Amniotic stem cell (primary cell): ENCODE measurements around the gene ABCD2.
"Not testable (repeated sequence)": the region's sequence is repeated elsewhere in the genome, so short reads cannot be mapped to it uniquely, and the experiment has no call there.

Experiments
- DNase-seq: peaks from one replicate; lab custom pipeline; 2025; lab: John Stamatoyannopoulos, UW

Gene ABCD2

GRCh38 chr12:39619660-39620433 lies at the start of gene ABCD2:
TSS of gene ABCD2 (minus strand) at chr12:39619803. CDS start at chr12:39619615, 188 bp downstream.
- DNase-seq = peak; percentile 85

- DNase-seq = no peak
These were observed 40.5 kb upstream of the ABCD2 start for GRCh38 chr12:39660101-39660500.

- no peak for DNase-seq
These were observed 27.8 kb upstream of the ABCD2 start for GRCh38 chr12:39647383-39647782.

- no peak for DNase-seq
These were observed 27.4 kb upstream of the ABCD2 start for GRCh38 chr12:39646963-39647362.

- DNase-seq = no peak
These were observed 23.4 kb upstream of the ABCD2 start for GRCh38 chr12:39643052-39643451.

- DNase-seq = no peak
These were observed 19.2 kb upstream of the ABCD2 start for GRCh38 chr12:39638840-39639239.

GRCh38 chr12:39638178-39638577 lies 18.6 kb upstream of the ABCD2 start:
- no peak for DNase-seq

GRCh38 chr12:39632670-39633069 lies 13.1 kb upstream of the ABCD2 start:
- DNase-seq = no peak

GRCh38 chr12:39628836-39629235 lies 9.2 kb upstream of the ABCD2 start:
- DNase-seq = no peak

- DNase-seq = no peak
These were observed 8.3 kb upstream of the ABCD2 start for GRCh38 chr12:39627914-39628313.

- no peak for DNase-seq
These were observed 6.6 kb upstream of the ABCD2 start for GRCh38 chr12:39626033-39626814.

GRCh38 chr12:39623919-39624318 lies 4.3 kb upstream of the ABCD2 start:
- no peak for DNase-seq

- DNase-seq = not testable (repeated sequence)
These were observed 3.6 kb upstream of the ABCD2 start for GRCh38 chr12:39623160-39623559.

GRCh38 chr12:39622306-39622705 lies 2.7 kb upstream of the ABCD2 start:
- DNase-seq = no peak

GRCh38 chr12:39621670-39622069 lies 2.1 kb upstream of the ABCD2 start:
- no peak for DNase-seq

- DNase-seq = no peak
These were observed 1.4 kb upstream of the ABCD2 start for GRCh38 chr12:39620659-39621658.

- no peak for DNase-seq
These were observed 315 bp downstream of the ABCD2 start for GRCh38 chr12:39619316-39619659.

GRCh38 chr12:39618701-39619100 lies 902 bp downstream of the ABCD2 start:
- DNase-seq = no peak

GRCh38 chr12:39617887-39618286 lies 1.7 kb downstream of the ABCD2 start:
- DNase-seq = no peak

GRCh38 chr12:39616666-39617065 lies 2.9 kb downstream of the ABCD2 start:
- no peak for DNase-seq

- no peak for DNase-seq
These were observed 3.4 kb downstream of the ABCD2 start for GRCh38 chr12:39616251-39616650.

- DNase-seq = no peak
These were observed 6.1 kb downstream of the ABCD2 start for GRCh38 chr12:39613525-39613924.
